Muscle of back (tissue), 11 donors: ENCODE data around the gene PPARG. TPM values are rescaled to one million over a fixed set of nuclear protein-coding genes. Genes with fewer than 3 reads are reported as not detected.
"Not testable (repeated sequence)": the region's sequence is repeated elsewhere in the genome, so short reads cannot be mapped to it uniquely, and the experiment has no call there.

Source experiments
- DNase-seq, 3 donors: peaks; one replicate each; pipeline versions ENCODE4 v3.0.0 to v3.0.0-alpha.2; 2013
- polyA plus RNA-seq, 10 donors: library from polyadenylated mRNA; unstranded; fragments of 120-200 nt; gene quantifications; one replicate each; pipeline ENCODE4 v1.2.1, GENCODE V29; 2013; ENCODE audit not compliant: insufficient read length in 10 of 10

The PPARG gene
- polyA plus RNA-seq, 10 donors, result 3.3 to 11.9 (median 4.9) TPM

- peak; percentile 49 to 89 (median 73) for DNase-seq
Measured at GRCh38 chr3:12440927-12441714, 152.3 kb downstream of the PPARG start.

- DNase-seq, result no peak
Measured at GRCh38 chr3:12442654-12443501, 154.0 kb downstream of the PPARG start.

GRCh38 chr3:12443781-12444522 lies 155.1 kb downstream of the PPARG start:
- no peak for DNase-seq

- DNase-seq, result no peak
Measured at GRCh38 chr3:12444582-12445471, 156.0 kb downstream of the PPARG start.

GRCh38 chr3:12445523-12446240 lies 156.8 kb downstream of the PPARG start:
- no peak for DNase-seq

GRCh38 chr3:12446298-12446697 lies 157.4 kb downstream of the PPARG start:
- no peak for DNase-seq

- DNase-seq, result no peak
Measured at GRCh38 chr3:12447075-12447474, 158.2 kb downstream of the PPARG start.

- DNase-seq, result not testable (repeated sequence)
Measured at GRCh38 chr3:12448404-12449202, 159.7 kb downstream of the PPARG start.

- no peak for DNase-seq
Measured at GRCh38 chr3:12449889-12450682, 161.2 kb downstream of the PPARG start.

GRCh38 chr3:12451481-12451880 lies 162.6 kb downstream of the PPARG start:
- no peak for DNase-seq

GRCh38 chr3:12451960-12452359 lies 163.1 kb downstream of the PPARG start:
- no peak for DNase-seq

GRCh38 chr3:12452361-12453330 lies 163.8 kb downstream of the PPARG start:
- no peak for DNase-seq

GRCh38 chr3:12454076-12454815 lies 165.4 kb downstream of the PPARG start:
- DNase-seq, result no peak

GRCh38 chr3:12454816-12455121 lies 165.9 kb downstream of the PPARG start:
- no peak for DNase-seq

- no peak for DNase-seq
Measured at GRCh38 chr3:12455740-12456139, 166.9 kb downstream of the PPARG start.

- DNase-seq, result no peak
Measured at GRCh38 chr3:12456441-12456840, 167.6 kb downstream of the PPARG start.

- not testable (repeated sequence) for DNase-seq
Measured at GRCh38 chr3:12457380-12457779, 168.5 kb downstream of the PPARG start.
